HL-60/S4 treated with phorbol 12-myristate 13-acetate at 8.2 ng/mL for 4 days and 3 days (cell line): ENCODE results near the gene DEDD.

Experiments used
- in situ Hi-C: fragments of 300-500 bp; cut with MboI; formaldehyde crosslinking; loops from 2 replicates; pipeline ENCODE4 v1.15.0; 2022; ENCODE audit warnings: low sequenced_read_pairs

DEDD gene

GRCh38 chr1:161077426-161077825, 55.0 kb downstream of the DEDD start:
- in situ Hi-C loops, result no loop called here

GRCh38 chr1:161076410-161076809, 56.1 kb downstream of the DEDD start:
- in situ Hi-C loops, result no loop called here

GRCh38 chr1:161074676-161075368, 57.6 kb downstream of the DEDD start:
- in situ Hi-C loops, result no loop called here

- in situ Hi-C loops, result no loop called here
Measured at GRCh38 chr1:161073474-161074121, 58.9 kb downstream of the DEDD start.

- in situ Hi-C loops, result no loop called here
Measured at GRCh38 chr1:161072751-161073449, 59.6 kb downstream of the DEDD start.

GRCh38 chr1:161071886-161072371, 60.5 kb downstream of the DEDD start:
- in situ Hi-C loops, result no loop called here
